ENCODE data around the gene TGM3.

DNA sequence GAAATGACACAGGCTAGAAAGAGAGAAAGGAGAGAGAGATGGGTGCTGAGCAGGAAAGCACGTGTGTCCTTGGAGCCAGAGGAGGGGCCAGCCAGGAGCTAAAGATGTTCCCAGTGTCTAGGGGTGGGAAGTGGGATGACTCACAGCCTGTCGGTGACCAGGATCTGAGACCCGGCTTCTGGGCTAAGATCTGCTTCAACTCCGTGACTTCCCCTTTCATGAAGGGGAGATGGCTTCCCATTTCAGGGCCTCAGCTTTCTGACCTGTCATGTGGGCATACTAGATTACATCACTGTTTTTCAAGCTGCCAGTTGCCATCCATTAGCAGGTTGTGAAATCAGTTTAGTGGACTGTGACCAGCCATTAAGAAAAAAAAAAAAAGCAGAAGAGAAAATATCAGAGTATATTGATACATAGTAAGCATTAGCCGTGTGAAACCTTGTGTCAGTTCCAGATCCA lies 5.4 kb downstream of the TGM3 start:
- TF ChIP-seq, protein P1, sequence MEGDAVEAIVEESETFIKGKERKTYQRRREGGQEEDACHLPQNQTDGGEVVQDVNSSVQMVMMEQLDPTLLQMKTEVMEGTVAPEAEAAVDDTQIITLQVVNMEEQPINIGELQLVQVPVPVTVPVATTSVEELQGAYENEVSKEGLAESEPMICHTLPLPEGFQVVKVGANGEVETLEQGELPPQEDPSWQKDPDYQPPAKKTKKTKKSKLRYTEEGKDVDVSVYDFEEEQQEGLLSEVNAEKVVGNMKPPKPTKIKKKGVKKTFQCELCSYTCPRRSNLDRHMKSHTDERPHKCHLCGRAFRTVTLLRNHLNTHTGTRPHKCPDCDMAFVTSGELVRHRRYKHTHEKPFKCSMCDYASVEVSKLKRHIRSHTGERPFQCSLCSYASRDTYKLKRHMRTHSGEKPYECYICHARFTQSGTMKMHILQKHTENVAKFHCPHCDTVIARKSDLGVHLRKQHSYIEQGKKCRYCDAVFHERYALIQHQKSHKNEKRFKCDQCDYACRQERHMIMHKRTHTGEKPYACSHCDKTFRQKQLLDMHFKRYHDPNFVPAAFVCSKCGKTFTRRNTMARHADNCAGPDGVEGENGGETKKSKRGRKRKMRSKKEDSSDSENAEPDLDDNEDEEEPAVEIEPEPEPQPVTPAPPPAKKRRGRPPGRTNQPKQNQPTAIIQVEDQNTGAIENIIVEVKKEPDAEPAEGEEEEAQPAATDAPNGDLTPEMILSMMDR (conservative IDR thresholded peaks at IDR 0.05): no peak
- no peak for TF ChIP-seq ZFX (IDR thresholded peaks at IDR 0.05)

Measured in C4-2B (cell line).